Left ventricle myocardium superior (tissue), 1 donor: ENCODE measurements around the gene TNFAIP8. TPM values are rescaled to one million over a fixed set of nuclear protein-coding genes. Genes with fewer than 3 reads are reported as not detected.

Source experiments
- ATAC-seq: fragments of 200-7000 bp; cut with Tn5 transposase; one replicate; pipeline ENCODE4 v1.9.1; 2020; ENCODE audit warnings: mild to moderate bottlenecking, moderate library complexity
- DNase-seq: peaks from one replicate; pipeline ENCODE4 v3.0.0-alpha.2; 2020
- intact Hi-C: fragments of 100-400 bp; cut with micrococcal nuclease; formaldehyde crosslinking; loops from one replicate; pipeline ENCODE4 v1.11.0; 2022
- total RNA-seq: library from RNA; stranded (reverse); fragmentation: NEBNext Ultra II Directional; extraction: Animal tissue kit (Norgen Biotek cat#: 25700); gene quantifications from one replicate; pipeline ENCODE4 v1.2.1, GENCODE V29; 2021
- donor health status: DM: no; HTN: yes; CAD: no; lungs with severe emphysema.

Gene TNFAIP8
- total RNA-seq, 1 donor from 2014 or later = 16.3 TPM

DNA sequence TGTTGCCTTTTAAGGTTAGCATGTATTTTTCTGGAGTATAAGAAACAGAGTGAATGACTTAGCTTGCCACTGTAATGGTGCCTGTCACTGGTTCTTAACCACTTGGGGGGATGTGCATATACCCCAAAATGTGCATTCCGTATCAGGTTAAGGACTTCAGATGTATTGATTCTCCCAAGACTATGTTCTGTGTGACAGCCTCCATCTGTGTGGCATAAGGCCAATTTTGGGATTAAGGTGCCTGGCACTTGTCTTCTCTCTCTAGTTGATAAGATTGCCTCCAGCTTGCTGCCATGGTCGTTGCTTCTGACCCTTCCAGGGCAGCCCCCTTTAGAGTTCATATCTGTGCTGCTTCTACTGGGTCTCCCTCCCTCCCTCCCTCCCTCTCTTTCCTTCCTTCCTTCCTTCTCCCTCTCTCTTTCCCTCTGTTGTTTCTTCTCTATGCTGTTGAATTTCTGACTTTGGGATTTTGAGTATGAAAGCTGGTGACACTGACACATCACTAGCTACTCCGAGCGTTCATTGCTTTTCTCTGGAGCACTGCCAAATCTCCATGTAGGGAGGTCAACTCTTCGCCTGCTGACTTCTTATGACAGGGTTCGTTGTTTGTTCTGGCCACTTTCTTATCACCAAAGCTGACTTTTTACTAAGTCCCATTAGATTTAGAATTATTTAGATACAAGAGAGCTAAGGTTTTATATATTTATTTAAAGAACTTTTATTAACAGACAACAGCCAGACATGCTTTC is 31.0 kb downstream of the TNFAIP8 start:
- intact Hi-C loops = no loop called here
- no peak for DNase-seq
- peak; percentile 77 for ATAC-seq

DNA sequence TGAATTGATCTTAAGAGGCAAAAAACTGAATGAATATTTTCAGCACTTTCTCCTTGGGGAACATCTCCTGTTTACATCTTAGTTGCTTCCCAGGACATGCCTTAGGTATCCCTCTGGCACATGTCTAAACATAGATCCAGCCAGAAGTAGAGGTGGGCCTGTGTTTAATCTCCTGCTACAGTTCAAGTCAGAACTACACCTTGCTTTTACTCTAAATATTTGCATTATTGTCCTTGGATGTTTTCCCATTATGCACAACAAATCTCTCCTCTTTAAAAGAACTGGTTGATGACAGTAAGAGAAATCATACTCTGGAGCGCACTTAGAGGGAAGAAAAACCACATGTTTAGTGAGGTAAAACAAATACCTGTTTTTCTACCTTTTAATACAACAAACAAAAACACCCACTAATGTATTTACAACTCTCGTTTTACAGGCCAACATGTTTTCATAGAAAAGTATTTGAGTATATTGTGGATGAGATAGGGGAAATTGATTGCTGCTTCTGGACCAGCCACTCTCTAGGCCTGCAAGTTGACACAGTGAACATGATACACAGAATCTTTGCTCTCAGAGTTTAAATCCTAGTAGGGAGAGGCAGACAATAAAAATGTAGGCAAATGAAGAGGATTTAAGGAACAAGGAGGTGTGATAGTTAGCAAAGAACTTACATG is 32.3 kb downstream of the TNFAIP8 start:
- DNase-seq (no peak), ATAC-seq (no peak)
- intact Hi-C loops = no loop called here

DNA sequence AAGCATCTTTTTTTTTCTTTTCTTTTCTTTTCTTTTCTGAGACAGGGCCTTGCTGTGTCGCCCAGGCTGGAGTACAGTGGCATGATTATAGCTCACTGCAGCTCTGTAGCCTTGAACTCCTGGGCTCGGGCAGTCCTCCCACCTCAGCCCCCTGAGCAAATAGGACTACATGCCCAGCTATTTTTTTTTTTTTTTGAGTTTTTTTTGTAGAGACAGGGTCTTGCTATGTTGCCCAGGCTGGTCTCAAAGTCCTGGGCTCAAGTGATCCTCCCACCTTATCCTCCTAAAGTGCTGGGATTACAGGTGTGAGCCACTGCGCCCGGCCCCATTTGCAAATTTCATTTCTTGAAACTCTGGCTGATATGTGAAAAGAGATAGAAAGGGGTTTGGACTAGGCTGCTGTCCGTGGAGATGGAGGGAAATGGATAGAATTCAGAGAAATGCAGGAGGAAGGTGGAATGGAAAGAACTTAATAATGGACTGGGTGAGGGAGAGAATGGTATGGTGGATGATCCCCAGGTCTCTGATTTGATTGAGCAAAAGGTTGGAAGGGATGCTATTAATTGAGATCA is 32.9 kb downstream of the TNFAIP8 start:
- DNase-seq (no peak), ATAC-seq (no peak)
- intact Hi-C loops = no loop called here

DNA sequence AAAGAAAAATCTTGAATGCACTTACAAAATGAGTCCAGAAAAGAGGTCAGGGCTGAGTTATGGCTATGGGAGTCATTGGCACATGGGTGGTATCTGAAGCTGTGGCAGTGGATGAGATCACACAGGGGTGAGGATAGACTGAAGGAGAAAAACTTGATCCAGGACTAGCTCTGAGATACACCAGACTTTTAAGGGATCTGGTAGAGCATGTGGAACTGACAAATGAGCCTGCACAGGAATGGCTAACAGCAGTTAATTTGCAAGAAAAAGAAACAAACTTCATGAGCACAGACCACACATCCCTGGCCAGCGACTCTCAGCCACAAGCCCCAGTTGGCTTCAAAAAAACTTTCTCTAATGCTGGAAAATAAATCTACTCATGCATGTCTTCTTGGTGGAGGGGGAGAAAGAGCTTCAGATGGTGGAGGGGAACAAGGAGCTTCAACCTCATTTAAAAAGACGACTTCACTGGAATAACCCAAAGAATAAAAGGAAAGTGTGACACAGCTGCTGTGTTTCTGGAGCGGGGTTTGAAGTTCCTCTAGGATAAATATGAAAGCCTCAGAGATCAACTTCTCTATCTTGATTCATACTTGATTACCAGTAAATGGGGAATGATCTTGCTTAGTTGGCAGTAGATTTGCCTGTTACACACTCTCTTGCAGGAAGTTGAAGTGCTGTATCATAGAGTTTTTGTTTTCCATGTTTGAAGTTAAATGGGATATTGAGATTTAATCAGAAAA is 33.6 kb downstream of the TNFAIP8 start:
- ATAC-seq (peak; percentile 22), DNase-seq (no peak)

GRCh38 chr5:119390404-119390803 is 34.6 kb downstream of the TNFAIP8 start:
- intact Hi-C loops = no loop called here
- DNase-seq = no peak
- ATAC-seq = no peak

More for the DNA sequence above, 33.6 kb downstream of the TNFAIP8 start:
- intact Hi-C loops = no loop called here

- intact Hi-C loops = no loop called here
- no peak for DNase-seq
- no peak for ATAC-seq
Measured at GRCh38 chr5:119393201-119393691, 37.4 kb downstream of the TNFAIP8 start.

DNA sequence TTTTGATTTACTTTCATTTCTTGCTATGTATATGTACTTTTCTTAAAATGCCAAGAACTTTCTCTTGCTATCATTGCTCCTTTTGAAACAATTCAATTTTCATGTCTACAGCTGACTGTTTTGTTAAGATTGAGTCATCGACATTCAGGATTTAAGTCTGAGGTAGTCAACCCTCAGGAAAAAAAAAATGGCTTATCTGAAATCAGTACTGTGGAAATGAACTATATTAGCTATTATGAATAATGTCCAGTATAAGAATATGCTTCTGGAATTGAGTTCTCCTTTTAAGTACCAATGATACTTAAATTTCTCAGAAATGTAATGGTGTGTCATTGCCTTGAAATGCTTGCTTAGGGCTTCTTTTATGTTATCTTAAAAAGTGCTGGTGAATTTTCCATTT is 37.9 kb downstream of the TNFAIP8 start:
- DNase-seq = no peak
- no peak for ATAC-seq
- intact Hi-C loops = no loop called here

DNA sequence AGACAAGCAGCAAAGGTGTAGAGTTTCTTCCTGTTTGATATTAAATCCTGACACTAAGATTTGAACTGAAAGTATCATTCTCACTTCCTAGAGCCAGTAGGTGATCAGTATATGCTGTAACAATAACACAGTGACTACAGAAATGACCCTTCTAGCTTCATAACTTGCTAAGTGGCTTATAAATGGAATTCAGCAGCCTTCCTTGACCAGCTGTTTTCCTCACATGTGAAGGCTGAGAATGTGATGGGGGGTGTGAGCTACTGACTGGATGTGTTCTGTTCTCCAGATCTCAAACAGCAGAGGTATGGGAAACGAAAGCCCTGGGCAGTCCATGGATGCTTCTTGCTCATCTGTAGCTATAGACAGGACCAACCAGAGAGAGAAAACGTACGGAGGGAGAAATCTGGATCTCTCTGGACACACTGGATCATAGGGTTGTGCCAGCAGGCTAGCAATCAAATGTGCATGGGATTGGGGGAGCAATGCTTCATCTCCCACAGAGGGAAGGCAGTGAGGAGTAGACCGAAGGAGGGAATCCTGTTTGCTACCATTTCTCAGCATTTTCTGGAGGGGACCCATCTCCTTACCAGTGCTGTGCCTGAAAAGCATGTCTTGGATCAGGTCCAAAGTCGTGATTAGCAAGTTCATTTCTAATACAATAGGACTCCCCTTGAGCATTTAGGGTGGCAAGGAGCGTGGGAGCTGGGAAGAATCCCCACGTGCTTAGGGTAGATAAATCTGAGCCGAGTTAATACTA is 39.4 kb downstream of the TNFAIP8 start:
- intact Hi-C loops = no loop called here
- ATAC-seq (no peak), DNase-seq (no peak)

- intact Hi-C loops = no loop called here
- DNase-seq (no peak), ATAC-seq (no peak)
Measured at GRCh38 chr5:119396030-119396664, 40.3 kb downstream of the TNFAIP8 start.

DNA sequence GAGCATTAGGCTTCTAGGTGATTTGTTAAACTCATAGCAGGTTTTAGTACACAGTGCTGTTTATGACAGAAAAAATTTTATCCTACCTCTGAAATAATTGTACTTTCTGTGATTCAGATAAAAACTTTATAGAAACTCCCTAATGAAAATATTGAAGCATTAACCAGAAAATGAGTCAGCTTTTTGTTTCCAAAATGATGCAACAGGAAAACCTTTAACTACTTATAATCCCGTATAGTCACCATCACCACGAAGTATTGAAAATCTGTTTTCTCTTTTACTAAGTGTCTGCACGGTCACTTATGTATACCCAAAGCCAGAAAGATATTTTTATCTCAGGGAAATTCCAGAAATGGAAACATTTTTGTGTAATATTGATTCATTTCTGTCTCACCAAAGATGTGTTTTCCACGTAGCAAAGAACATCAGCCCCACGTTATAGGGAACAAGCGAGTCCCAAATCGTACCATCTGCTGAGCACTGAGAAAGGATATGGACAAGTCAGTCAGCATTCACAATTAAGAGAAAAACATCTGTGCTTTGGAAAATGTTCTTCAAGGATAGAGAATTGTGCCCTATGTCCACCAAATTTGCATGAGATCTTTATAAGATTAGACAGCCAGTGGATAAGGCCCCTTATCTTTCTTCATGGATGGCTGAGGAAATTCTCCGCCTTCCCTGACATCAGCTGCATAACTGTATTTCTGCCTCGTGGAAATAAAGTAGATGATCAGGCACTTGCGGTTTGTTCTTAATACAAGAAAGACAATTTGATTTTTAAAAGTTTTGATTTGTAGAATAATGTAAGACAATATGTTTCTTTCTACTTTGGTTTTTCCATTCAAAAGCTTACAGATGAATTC is 41.9 kb downstream of the TNFAIP8 start:
- DNase-seq = no peak
- intact Hi-C loops = no loop called here
- ATAC-seq = no peak

DNA sequence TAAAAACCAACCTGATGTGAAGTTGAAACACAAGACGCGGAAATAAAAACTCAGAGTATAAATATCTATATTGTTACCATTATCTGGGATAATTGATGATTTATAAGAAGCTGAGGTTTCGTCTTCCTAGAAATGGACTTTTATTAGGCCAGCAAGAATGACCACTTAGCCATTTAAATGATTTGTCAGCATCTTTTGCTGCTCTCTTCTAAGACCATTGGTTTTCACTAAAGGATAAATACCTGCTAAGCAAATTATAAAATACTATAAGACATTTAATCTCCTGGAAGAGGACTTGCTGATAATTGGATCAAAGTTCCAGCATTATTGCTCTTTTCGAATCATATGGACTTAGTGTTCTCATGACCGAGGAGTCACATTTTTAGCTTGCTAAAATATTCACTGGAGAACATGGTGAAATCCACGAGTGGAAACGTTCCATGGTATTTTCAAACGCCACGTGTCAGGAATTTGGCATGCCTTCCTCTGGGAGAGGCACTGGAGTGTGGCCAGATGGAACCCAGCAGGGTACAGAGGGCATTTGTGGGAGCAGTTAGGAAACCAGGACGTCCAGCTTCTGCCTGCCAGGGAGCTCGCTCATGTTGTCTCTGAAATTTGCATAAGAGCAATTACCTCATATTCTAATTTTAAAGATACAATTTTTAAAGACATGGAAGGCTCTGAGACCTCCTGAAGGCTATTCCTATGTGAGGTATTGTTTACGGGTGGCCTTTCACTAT is 43.1 kb downstream of the TNFAIP8 start:
- intact Hi-C loops = no loop called here
- ATAC-seq (peak; percentile 95), DNase-seq (peak; percentile 75)

DNA sequence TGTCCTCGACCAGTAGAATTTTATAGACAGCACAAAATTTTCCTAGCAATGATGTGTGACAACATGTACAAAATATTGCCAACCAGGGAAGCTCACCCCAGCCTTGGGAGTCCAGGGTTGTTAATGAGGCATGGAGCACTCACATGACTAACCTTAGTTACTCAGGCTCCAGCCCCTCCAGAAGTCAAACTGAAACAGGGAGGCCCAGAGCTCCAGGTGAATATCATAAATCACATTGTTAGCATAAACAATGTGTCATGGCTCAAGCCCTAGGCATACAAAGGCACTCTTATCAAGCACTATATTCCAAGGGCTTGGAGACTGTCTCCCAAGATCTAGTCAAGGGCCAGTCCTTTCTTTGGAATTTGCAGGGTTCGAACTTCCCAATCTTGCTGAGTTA is 44.4 kb downstream of the TNFAIP8 start:
- no peak for DNase-seq
- no peak for ATAC-seq
- intact Hi-C loops = loop anchor here (10.0 kb wide), 1 partner anchor 415 kb away; the partner anchor contains the start of gene DTWD2

DNA sequence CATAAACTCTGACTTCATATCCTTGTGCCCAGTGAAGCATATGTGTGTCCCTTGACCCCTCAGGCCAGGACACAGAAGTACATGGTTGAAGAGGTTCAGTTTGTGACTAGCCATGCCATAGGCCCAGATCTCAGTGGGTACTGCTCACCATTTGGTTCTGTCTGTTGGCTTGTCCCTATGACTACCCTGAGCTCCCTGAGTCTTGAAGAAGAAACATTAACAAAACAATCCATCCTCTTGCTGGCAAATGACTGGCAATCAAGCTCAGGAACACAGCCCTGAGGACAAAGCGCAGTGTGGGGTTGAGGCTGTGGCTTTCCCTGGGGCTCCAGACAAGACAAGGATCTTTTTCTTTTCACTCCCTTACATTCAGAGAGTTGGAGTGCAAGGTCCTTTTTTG is 46.3 kb downstream of the TNFAIP8 start:
- DNase-seq = no peak
- intact Hi-C loops = loop anchor here (10.0 kb wide), 1 partner anchor 417 kb away; the partner anchor contains the start of gene DTWD2
- no peak for ATAC-seq

DNA sequence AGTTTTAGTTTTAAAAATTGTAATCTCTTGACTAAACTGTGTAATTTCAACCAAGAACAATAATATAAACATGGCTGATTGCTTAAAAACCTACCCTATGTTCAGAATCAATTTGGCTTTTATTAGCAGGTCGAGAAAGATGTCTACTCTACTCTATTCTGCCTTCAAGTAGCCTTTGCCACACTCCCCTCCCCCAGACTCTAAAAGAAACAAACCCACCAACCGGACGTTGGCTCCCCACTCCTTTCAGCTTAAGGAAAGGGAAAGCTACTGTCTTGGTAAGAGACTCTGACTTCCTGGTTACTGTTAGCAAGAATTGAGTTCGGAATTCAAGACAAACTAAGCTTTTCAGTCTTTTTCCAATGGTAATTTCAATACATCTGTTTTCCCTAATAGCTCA is 46.7 kb downstream of the TNFAIP8 start:
- ATAC-seq = no peak
- intact Hi-C loops = loop anchor here (10.0 kb wide), 1 partner anchor 418 kb away; the partner anchor contains the start of gene DTWD2
- DNase-seq = no peak

- intact Hi-C loops = loop anchor here (10.0 kb wide), 1 partner anchor 419 kb away; the partner anchor contains the start of gene DTWD2
- ATAC-seq = no peak
- DNase-seq = no peak
Measured at GRCh38 chr5:119404033-119404432, 48.2 kb downstream of the TNFAIP8 start.

DNA sequence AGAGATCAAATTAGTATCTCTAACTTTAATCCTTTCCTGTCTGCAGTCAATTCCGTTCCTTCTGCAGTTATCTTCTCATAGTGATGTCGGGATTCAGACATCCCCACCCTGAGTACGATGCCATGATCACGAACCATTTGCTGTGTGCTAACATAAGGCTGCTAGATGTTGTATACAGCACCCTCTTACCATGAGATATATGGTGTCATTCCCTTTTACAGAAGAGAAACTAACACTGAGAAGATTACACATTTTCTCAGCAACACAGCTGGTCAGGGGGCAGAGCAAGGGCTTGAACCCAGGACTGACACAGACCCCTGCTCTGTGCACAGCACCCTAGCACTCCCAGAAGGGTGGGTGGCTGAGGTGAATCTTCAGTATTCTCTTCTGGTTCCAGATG is 49.6 kb downstream of the TNFAIP8 start:
- ATAC-seq = no peak
- intact Hi-C loops = loop anchor here (10.0 kb wide), 1 partner anchor 421 kb away; the partner anchor contains the start of gene DTWD2
- DNase-seq = no peak
